ENCODE measurements around the gene MBOAT7.

GRCh38 chr19:54180691-54181091, 8.7 kb downstream of the MBOAT7 start:
- TF ChIP-seq EZH2 (IDR thresholded peaks at IDR 0.05; ENCODE audit: insufficient read depth, poor library complexity, severe bottlenecking) (no peak), EZH2phosphoT487 (IDR thresholded peaks at IDR 0.05; ENCODE audit: insufficient read depth, low read depth) (no peak)

All from GM23248 (cell line).